ENCODE data around the gene CNKSR3. TPM values are rescaled to one million over a fixed set of nuclear protein-coding genes. Genes with fewer than 3 reads are reported as not detected.

The CNKSR3 gene
- total RNA-seq, 1 experiment from 2014 or later, result not detected

GRCh38 chr6:154512201-154512600 lies 1.7 kb upstream of the CNKSR3 start:
- no peaks in the 10 kb centered on the region for H3K4me1 ChIP-seq (ENCODE audit: low read length)
- no peak overlapping the region for H3K4me2 ChIP-seq (ENCODE audit: low read depth, low read length, poor library complexity, severe bottlenecking)
- no peak overlapping the region for H2AFZ ChIP-seq (ENCODE audit: low read length)
- no peak overlapping the region for H3K27ac ChIP-seq (ENCODE audit: low read length)
- H3K9me2 ChIP-seq (replicated peaks; ENCODE audit: insufficient read depth, low read length), result no peaks in the 10 kb centered on the region
- H3K27me3 ChIP-seq (ENCODE audit: low read length), result no peaks in the 10 kb centered on the region
- no peak overlapping the region for H3K9ac ChIP-seq (ENCODE audit: low read length)
- no peaks in the 10 kb centered on the region for H4K20me1 ChIP-seq (ENCODE audit: insufficient read depth, low read depth, low read length)
- no peak for DNase-seq
- no peaks in the 10 kb centered on the region for H3K9me3 ChIP-seq (ENCODE audit: low read length)
- no peaks in the 10 kb centered on the region for H3K79me2 ChIP-seq (ENCODE audit: low read length)
- H3K4me3 ChIP-seq (ENCODE audit: low read length), result no peak overlapping the region
- no peaks in the 10 kb centered on the region for H3K36me3 ChIP-seq (ENCODE audit: insufficient read depth, low read length)

DNA sequence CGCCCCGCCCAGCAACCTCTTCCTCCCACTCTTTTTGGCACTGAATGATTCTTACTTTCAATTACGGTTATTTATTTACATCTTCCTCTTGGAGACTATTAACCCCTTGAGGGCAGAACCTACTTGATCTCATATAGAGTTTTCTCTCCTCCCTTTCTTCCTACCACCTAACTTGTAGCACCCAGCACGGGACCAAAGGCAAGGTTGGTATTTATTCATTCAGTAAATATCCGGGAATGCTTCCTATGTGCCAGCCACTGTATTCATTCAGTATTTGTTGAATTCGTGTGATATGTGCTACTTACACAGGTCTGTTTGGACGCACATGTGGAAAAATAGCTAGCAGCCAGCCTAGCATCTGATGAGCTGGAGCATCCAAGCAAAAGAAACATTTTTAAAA lies 1.3 kb upstream of the CNKSR3 start:
- no peaks in the 10 kb centered on the region for H3K27me3 ChIP-seq (ENCODE audit: low read length)
- no peaks in the 10 kb centered on the region for H3K79me2 ChIP-seq (ENCODE audit: low read length)
- DNase-seq, result no peak
- no peaks in the 10 kb centered on the region for H4K20me1 ChIP-seq (ENCODE audit: insufficient read depth, low read depth, low read length)
- H3K4me3 ChIP-seq (ENCODE audit: low read length), result no peak overlapping the region
- no peaks in the 10 kb centered on the region for H3K36me3 ChIP-seq (ENCODE audit: insufficient read depth, low read length)
- no peak overlapping the region for H3K27ac ChIP-seq (ENCODE audit: low read length)
- no peak overlapping the region for H3K4me2 ChIP-seq (ENCODE audit: low read depth, low read length, poor library complexity, severe bottlenecking)
- no peaks in the 10 kb centered on the region for H3K4me1 ChIP-seq (ENCODE audit: low read length)
- no peak overlapping the region for H3K9ac ChIP-seq (ENCODE audit: low read length)
- H2AFZ ChIP-seq (ENCODE audit: low read length), result no peak overlapping the region
- no peaks in the 10 kb centered on the region for H3K9me2 ChIP-seq (replicated peaks; ENCODE audit: insufficient read depth, low read length)
- no peaks in the 10 kb centered on the region for H3K9me3 ChIP-seq (ENCODE audit: low read length)

DNA sequence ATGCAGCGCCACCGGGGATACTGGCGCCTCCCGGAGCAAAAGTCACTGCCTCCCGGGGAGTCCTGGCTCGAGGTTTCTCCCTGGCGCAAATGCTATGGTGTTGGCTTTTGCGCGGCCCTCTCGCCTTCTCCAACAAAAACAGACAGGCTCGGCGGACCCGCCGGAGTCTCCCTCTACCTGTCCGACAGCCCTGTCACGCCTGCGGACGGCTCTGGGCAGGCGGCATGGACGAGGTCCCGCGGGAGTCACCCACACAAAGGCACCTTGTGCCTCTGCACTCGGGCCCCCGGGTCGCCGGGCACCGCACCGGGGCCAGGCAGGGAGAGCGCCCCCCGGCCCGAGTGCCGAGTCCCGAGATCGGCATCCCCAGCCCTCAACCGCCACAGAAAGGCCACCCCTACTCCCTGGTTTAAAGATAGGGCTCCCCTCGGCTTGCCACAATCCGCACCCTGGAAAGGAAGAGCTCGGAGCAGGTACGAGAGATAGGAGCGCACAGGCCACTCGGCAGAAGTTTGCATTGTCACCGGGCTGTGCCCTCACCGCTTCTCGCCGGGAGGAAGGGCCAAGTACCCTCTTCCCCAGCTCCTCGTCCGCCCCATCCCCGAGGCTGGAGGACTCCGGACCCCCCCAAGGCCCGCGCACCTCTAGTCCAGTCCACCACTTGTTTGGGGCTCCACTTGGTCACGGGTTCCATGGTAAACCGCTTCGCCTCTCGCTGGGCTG lies 903 bp downstream of the CNKSR3 start:
- Histone ChIP-seq H3K27ac (ENCODE audit: low read length) (no peak overlapping the region), H3K9ac (ENCODE audit: low read length) (no peak overlapping the region), H2AFZ (ENCODE audit: low read length) (no peak overlapping the region), H3K36me3 (ENCODE audit: insufficient read depth, low read length) (no peaks in the 10 kb centered on the region), H3K79me2 (ENCODE audit: low read length) (no peaks in the 10 kb centered on the region), H4K20me1 (ENCODE audit: insufficient read depth, low read depth, low read length) (no peaks in the 10 kb centered on the region), H3K4me1 (ENCODE audit: low read length) (no peaks in the 10 kb centered on the region), H3K9me2 (replicated peaks; ENCODE audit: insufficient read depth, low read length) (no peaks in the 10 kb centered on the region), H3K4me3 (ENCODE audit: low read length) (no peak overlapping the region), H3K9me3 (ENCODE audit: low read length) (no peaks in the 10 kb centered on the region), H3K27me3 (ENCODE audit: low read length) (no peaks in the 10 kb centered on the region), H3K4me2 (ENCODE audit: low read depth, low read length, poor library complexity, severe bottlenecking) (no peak overlapping the region)
- no peak for DNase-seq

DNA sequence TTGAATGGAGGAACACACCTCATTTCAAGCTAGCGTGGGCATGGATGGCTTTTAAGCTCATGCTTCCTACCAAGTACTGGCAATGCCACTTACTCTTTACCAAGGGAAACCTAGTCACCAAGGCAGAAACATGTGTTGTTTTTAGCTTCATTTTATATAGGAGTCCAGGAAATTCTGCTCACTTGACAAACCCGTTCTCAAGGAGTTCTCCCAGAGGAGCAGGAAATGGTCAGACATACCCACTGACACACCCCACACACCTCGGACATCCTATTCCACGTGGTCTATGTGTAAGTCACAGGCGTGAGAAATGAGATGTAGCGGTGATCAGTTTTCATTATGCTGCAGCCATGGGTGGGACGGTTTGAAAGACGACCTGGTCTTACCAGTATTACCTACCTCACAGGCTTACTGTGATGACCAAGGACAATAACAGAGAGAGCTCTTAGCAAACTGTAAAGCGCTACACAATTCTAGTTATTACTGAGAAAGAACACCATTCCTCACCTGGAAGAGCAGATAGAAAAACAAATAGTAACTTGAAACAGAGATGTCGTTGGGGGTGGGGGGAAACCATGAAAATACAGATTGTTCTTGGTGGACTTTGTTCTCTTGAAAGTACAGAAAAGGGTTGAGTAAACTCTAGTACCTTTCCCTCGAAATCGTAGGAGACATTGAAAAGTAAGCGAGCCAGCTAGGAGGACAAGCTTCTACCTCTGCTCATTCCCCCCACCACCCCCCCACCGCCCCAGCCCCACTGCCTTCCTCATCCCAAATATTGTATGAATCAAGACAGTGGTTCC lies 1.7 kb downstream of the CNKSR3 start:
- DNase-seq, result no peak
- Histone ChIP-seq H3K79me2 (ENCODE audit: low read length) (no peaks in the 10 kb centered on the region), H3K4me1 (ENCODE audit: low read length) (no peaks in the 10 kb centered on the region), H4K20me1 (ENCODE audit: insufficient read depth, low read depth, low read length) (no peaks in the 10 kb centered on the region), H3K4me2 (ENCODE audit: low read depth, low read length, poor library complexity, severe bottlenecking) (no peak overlapping the region), H3K9me2 (replicated peaks; ENCODE audit: insufficient read depth, low read length) (no peaks in the 10 kb centered on the region), H3K27ac (ENCODE audit: low read length) (no peak overlapping the region), H3K36me3 (ENCODE audit: insufficient read depth, low read length) (no peaks in the 10 kb centered on the region), H2AFZ (ENCODE audit: low read length) (no peak overlapping the region), H3K4me3 (ENCODE audit: low read length) (no peak overlapping the region), H3K27me3 (ENCODE audit: low read length) (no peaks in the 10 kb centered on the region), H3K9ac (ENCODE audit: low read length) (no peak overlapping the region), H3K9me3 (ENCODE audit: low read length) (no peaks in the 10 kb centered on the region)

GRCh38 chr6:154506991-154507898 lies 3.2 kb downstream of the CNKSR3 start:
- Histone ChIP-seq H3K4me3 (ENCODE audit: low read length) (no peak overlapping the region), H3K79me2 (ENCODE audit: low read length) (no peaks in the 10 kb centered on the region), H3K9me3 (ENCODE audit: low read length) (no peaks in the 10 kb centered on the region), H3K9ac (ENCODE audit: low read length) (no peak overlapping the region), H3K9me2 (replicated peaks; ENCODE audit: insufficient read depth, low read length) (no peaks in the 10 kb centered on the region), H4K20me1 (ENCODE audit: insufficient read depth, low read depth, low read length) (no peaks in the 10 kb centered on the region), H3K4me1 (ENCODE audit: low read length) (no peaks in the 10 kb centered on the region), H3K27me3 (ENCODE audit: low read length) (no peaks in the 10 kb centered on the region), H2AFZ (ENCODE audit: low read length) (no peak overlapping the region), H3K36me3 (ENCODE audit: insufficient read depth, low read length) (no peaks in the 10 kb centered on the region), H3K27ac (ENCODE audit: low read length) (no peak overlapping the region), H3K4me2 (ENCODE audit: low read depth, low read length, poor library complexity, severe bottlenecking) (no peak overlapping the region)
- DNase-seq, result no peak

DNA sequence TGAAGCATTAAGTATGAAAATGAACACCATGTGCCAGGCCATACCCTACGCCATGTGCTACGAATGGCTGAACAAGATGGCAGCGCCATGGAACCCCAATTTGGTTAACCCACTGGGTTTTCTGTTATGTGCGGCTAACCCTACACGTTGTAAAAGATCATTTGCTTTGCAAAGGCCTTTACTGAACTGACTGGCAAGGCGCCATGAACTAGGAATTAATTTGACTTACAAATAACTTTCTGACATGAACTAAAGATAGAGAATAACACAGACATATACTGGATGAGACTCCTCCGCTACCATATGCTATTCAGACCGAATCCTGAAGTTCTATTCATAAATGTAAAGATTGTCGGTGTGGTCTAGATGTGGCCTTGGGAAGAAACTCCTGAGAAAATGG lies 3.9 kb downstream of the CNKSR3 start:
- Histone ChIP-seq H4K20me1 (ENCODE audit: insufficient read depth, low read depth, low read length) (no peaks in the 10 kb centered on the region), H3K4me3 (ENCODE audit: low read length) (no peak overlapping the region), H3K36me3 (ENCODE audit: insufficient read depth, low read length) (no peaks in the 10 kb centered on the region), H2AFZ (ENCODE audit: low read length) (no peak overlapping the region), H3K9me2 (replicated peaks; ENCODE audit: insufficient read depth, low read length) (no peaks in the 10 kb centered on the region), H3K4me1 (ENCODE audit: low read length) (no peaks in the 10 kb centered on the region), H3K4me2 (ENCODE audit: low read depth, low read length, poor library complexity, severe bottlenecking) (no peak overlapping the region), H3K27me3 (ENCODE audit: low read length) (no peaks in the 10 kb centered on the region), H3K9ac (ENCODE audit: low read length) (no peak overlapping the region), H3K27ac (ENCODE audit: low read length) (no peak overlapping the region), H3K79me2 (ENCODE audit: low read length) (no peaks in the 10 kb centered on the region), H3K9me3 (ENCODE audit: low read length) (no peaks in the 10 kb centered on the region)
- DNase-seq, result no peak

DNA sequence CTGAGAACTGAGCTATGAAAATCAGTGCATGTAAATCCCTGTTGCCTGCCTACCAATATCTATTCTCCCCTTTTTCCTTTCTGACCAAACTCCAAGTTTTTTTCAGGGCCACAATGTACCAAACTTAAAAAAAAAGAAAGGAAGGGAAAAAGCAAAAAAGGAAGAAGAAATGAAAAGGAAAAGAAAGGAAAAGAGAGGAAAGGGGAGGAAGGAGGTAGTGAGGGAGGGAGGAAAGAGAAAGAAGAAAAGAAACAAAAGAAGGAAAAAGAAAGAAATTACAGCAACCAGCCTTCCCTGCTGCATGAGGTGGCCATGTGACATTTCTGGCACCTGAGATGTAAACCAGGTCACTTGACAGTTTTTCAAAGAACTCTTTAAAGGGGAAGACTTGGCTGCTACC lies 4.4 kb downstream of the CNKSR3 start:
- Histone ChIP-seq H3K27me3 (ENCODE audit: low read length) (no peaks in the 10 kb centered on the region), H3K4me3 (ENCODE audit: low read length) (no peak overlapping the region), H4K20me1 (ENCODE audit: insufficient read depth, low read depth, low read length) (no peaks in the 10 kb centered on the region), H3K9me2 (replicated peaks; ENCODE audit: insufficient read depth, low read length) (no peaks in the 10 kb centered on the region), H3K4me1 (ENCODE audit: low read length) (no peaks in the 10 kb centered on the region), H3K9me3 (ENCODE audit: low read length) (no peaks in the 10 kb centered on the region), H3K79me2 (ENCODE audit: low read length) (no peaks in the 10 kb centered on the region), H3K27ac (ENCODE audit: low read length) (no peak overlapping the region), H3K4me2 (ENCODE audit: low read depth, low read length, poor library complexity, severe bottlenecking) (no peak overlapping the region), H2AFZ (ENCODE audit: low read length) (no peak overlapping the region), H3K36me3 (ENCODE audit: insufficient read depth, low read length) (no peaks in the 10 kb centered on the region), H3K9ac (ENCODE audit: low read length) (no peak overlapping the region)
- DNase-seq, result no peak

All from Karpas-422 (cell line).